ENCODE data around the gene ETNK2.

ETNK2 gene

GRCh38 chr1:204081164-204081790 is 70.6 kb downstream of the ETNK2 start:
- Histone ChIP-seq H3K9me3 (ENCODE audit: low read depth, low read length) (no peaks in the 10 kb centered on the region), H3K27ac (no peak overlapping the region), H3K4me3 (no peak overlapping the region), H3K9ac (ENCODE audit: insufficient read length) (no peak overlapping the region), H3K36me3 (ENCODE audit: insufficient read depth, low read length) (no peaks in the 10 kb centered on the region)
- DNase-seq (ENCODE audit: low read depth, low spot score) = no peak
- TF ChIP-seq POLR2AphosphoS5 (IDR thresholded peaks at IDR 0.05; ENCODE audit: borderline replicate concordance, low read depth, low read length) (no peak), EZH2 (IDR thresholded peaks at IDR 0.05) (no peak), FOXP2 (optimal IDR thresholded peaks at IDR 0.05; ENCODE audit: control extremely low read depth, extremely low read length, insufficient read depth) (no peak)
